HepG2 (cell line): Measurements from ENCODE around the gene CFAP119. TPM values are rescaled to one million over a fixed set of nuclear protein-coding genes. Genes with fewer than 3 reads are reported as not detected.
A peak's percentile ranks its signal among the peaks of the same experiment; 100 is the strongest.

Source experiments
- ARHGAP35 ChIP-seq: sonication (generic); formaldehyde crosslinking; IDR thresholded peaks from 2 replicates; pipeline ENCODE4 v1.9.0; 2022; ENCODE audit warnings: mild to moderate bottlenecking, inconsistent platforms, moderate library complexity, missing genetic modification reagents, borderline replicate concordance
- ATF7-NPFF ChIP-seq: sonication (generic); formaldehyde crosslinking; IDR thresholded peaks from 2 replicates; pipeline ENCODE4 v1.8.1; 2023; ENCODE audit warnings: mild to moderate bottlenecking, low read depth, missing genetic modification reagents, moderate library complexity
- BCL6 ChIP-seq: IDR thresholded peaks from 2 replicates; pipeline ENCODE4 v1.6.1; 2016; ENCODE audit warnings: missing genetic modification reagents, missing compliant biosample characterization
- CSRNP1 ChIP-seq: sonication (generic); formaldehyde crosslinking; IDR thresholded peaks from 2 replicates; pipeline ENCODE4 v1.8.1; 2023; ENCODE audit warnings: mild to moderate bottlenecking, missing genetic modification reagents
- FOXO1 ChIP-seq: sonication (generic); formaldehyde crosslinking; IDR thresholded peaks from 2 replicates; pipeline ENCODE4 v1.4.0; 2020; ENCODE audit warnings: missing genetic modification reagents
- GTF2F1 ChIP-seq: fragments of 150-350 bp; IDR thresholded peaks from 2 replicates; pipeline ENCODE4 v1.6.1; 2014; ENCODE audit warnings: low read length
- HNF1A ChIP-seq, 2 experiments: sonication (generic) in 1 of 2; formaldehyde crosslinking in 1 of 2; IDR thresholded peaks; 2 replicates each; pipeline versions ENCODE4 v1.4.0 to v1.6.1; 2016 to 2020; ENCODE audit warnings: borderline replicate concordance in 1 of 2, low read depth in 1 of 2, mild to moderate bottlenecking in 1 of 2, missing genetic modification reagents in 1 of 2
- NFATC3 ChIP-seq: sonication (generic); formaldehyde crosslinking; IDR thresholded peaks from 2 replicates; pipeline ENCODE4 v1.5.1; 2020; ENCODE audit warnings: mild to moderate bottlenecking, missing genetic modification reagents
- PHB2 ChIP-seq: fragments of 450-650 bp; IDR thresholded peaks from 2 replicates; pipeline ENCODE4 v1.6.1; 2018; ENCODE audit not compliant: partially characterized antibody
- RBAK ChIP-seq: sonication (generic); formaldehyde crosslinking; IDR thresholded peaks from 2 replicates; pipeline ENCODE4 v1.5.1; 2020; ENCODE audit warnings: mild to moderate bottlenecking, missing genetic modification reagents
- SAFB2 ChIP-seq: sonication (generic); formaldehyde crosslinking; IDR thresholded peaks from 2 replicates; pipeline ENCODE4 v1.5.1; 2020; ENCODE audit warnings: missing genetic modification reagents, low read depth, mild to moderate bottlenecking, borderline replicate concordance
- TRIM24 ChIP-seq: sonication (generic); formaldehyde crosslinking; IDR thresholded peaks from 2 replicates; pipeline ENCODE4 v1.8.0; 2022; ENCODE audit warnings: mild to moderate bottlenecking, missing genetic modification reagents
- XBP1 ChIP-seq: sonication (generic); formaldehyde crosslinking; IDR thresholded peaks from 2 replicates; pipeline ENCODE4 v1.5.0; 2020; ENCODE audit warnings: missing genetic modification reagents
- ZMYM2 ChIP-seq: sonication (generic); formaldehyde crosslinking; IDR thresholded peaks from 2 replicates; pipeline ENCODE4 v1.8.0; 2022; ENCODE audit warnings: mild to moderate bottlenecking, missing genetic modification reagents
- ZNF333 ChIP-seq: sonication (generic); formaldehyde crosslinking; IDR thresholded peaks from 2 replicates; pipeline ENCODE4 v1.4.0; 2020; ENCODE audit warnings: mild to moderate bottlenecking, missing genetic modification reagents, borderline replicate concordance
- ZNF574 ChIP-seq: sonication (generic); formaldehyde crosslinking; IDR thresholded peaks from 2 replicates; pipeline ENCODE4 v1.4.0; 2020; ENCODE audit warnings: missing genetic modification reagents
- polyA plus RNA-seq, 8 experiments: library from polyadenylated mRNA; depleted of rRNA in 3 of 8; stranded (reverse) in 7 of 8; unstranded in 1 of 8; fragments of >200 nt; fragmentation: Illumina TruSeq in 4 of 8; extraction: Trizol in 4 of 8; gene quantifications; 2 replicates each; pipeline versions ENCODE4 v1.2.1 to v1.2.3, GENCODE V29; 2011 to 2016; ENCODE audit warnings: low read depth in 4 of 8, missing spikeins in 1 of 8, mixed read lengths in 1 of 8; ENCODE audit not compliant: insufficient read depth in 1 of 8
- total RNA-seq, 5 experiments: library from RNA; depleted of rRNA; stranded (reverse); fragments of >200 nt; fragmentation: Illumina TruSeq; extraction: Trizol; gene quantifications; 2 replicates each; pipeline ENCODE4 v1.2.3, GENCODE V29; 2016; ENCODE audit warnings: low read depth in 1 of 5
- TF ChIP-seq, protein P1 (sequence below): sonication (generic); formaldehyde crosslinking; IDR thresholded peaks from 2 replicates; pipeline ENCODE4 v1.5.0; 2020; ENCODE audit warnings: mild to moderate bottlenecking, low read depth, missing genetic modification reagents, borderline replicate concordance
- TF ChIP-seq, protein P2 (sequence below): sonication (generic); formaldehyde crosslinking; IDR thresholded peaks from 2 replicates; pipeline ENCODE4 v1.4.0; 2020; ENCODE audit warnings: mild to moderate bottlenecking, low read depth, missing genetic modification reagents

The CFAP119 gene
- total and polyA plus RNA-seq, 2 of the 13 experiments (the other 11 are each of a cell fraction or from before 2014, with no cell fraction given): 6.4 TPM

- TF ChIP-seq PHB2 (no peak), CSRNP1 (CRISPR knock-in tag) (no peak), FOXO1 (CRISPR knock-in tag) (no peak), ATF7-NPFF (no peak), RBAK (CRISPR knock-in tag) (no peak), BCL6 (0 out of 2 replicates have a peak, but pooled peaks have one; percentile 7), NFATC3 (no peak), ARHGAP35 (CRISPR knock-in tag) (no peak), ZMYM2 (CRISPR knock-in tag) (no peak), SAFB2 (0 out of 2 replicates have a peak, but pooled peaks have one; percentile 47), TRIM24 (no peak), ZNF574 (peak; percentile 13), XBP1 (CRISPR knock-in tag) (no peak), ZNF333 (CRISPR knock-in tag) (0 out of 2 replicates have a peak, but pooled peaks have one; percentile 30), GTF2F1 (no peak), HNF1A (IDR thresholded peaks at IDR 0.05; ENCODE audit: low read depth) (no peak), HNF1A (CRISPR knock-in tag; IDR thresholded peaks at IDR 0.05; ENCODE audit: borderline replicate concordance) (no peak)
- TF ChIP-seq, protein P1, sequence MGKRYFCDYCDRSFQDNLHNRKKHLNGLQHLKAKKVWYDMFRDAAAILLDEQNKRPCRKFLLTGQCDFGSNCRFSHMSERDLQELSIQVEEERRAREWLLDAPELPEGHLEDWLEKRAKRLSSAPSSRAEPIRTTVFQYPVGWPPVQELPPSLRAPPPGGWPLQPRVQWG: no peak
- TF ChIP-seq, protein P2, sequence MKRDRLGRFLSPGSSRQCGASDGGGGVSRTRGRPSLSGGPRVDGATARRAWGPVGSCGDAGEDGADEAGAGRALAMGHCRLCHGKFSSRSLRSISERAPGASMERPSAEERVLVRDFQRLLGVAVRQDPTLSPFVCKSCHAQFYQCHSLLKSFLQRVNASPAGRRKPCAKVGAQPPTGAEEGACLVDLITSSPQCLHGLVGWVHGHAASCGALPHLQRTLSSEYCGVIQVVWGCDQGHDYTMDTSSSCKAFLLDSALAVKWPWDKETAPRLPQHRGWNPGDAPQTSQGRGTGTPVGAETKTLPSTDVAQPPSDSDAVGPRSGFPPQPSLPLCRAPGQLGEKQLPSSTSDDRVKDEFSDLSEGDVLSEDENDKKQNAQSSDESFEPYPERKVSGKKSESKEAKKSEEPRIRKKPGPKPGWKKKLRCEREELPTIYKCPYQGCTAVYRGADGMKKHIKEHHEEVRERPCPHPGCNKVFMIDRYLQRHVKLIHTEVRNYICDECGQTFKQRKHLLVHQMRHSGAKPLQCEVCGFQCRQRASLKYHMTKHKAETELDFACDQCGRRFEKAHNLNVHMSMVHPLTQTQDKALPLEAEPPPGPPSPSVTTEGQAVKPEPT (CRISPR knock-in tag): no peak
Observed at GRCh38 chr16:30778549-30779244, 16.8 kb upstream of the CFAP119 start (continued).
